HUES6 (cell line): ENCODE data around the gene RINT1.

Source experiments
- H3K27ac ChIP-seq: 2 replicates; pipeline ENCODE4 v1.7.0; 2013; ENCODE audit warnings: low read depth, mild to moderate bottlenecking, low read length, inconsistent platforms
- H3K27me3 ChIP-seq: 2 replicates; pipeline ENCODE4 v1.6.1; 2013; ENCODE audit warnings: low read length; ENCODE audit not compliant: control insufficient read depth, insufficient read depth
- H3K36me3 ChIP-seq: 2 replicates; pipeline ENCODE4 v1.6.1; 2013; ENCODE audit warnings: low read length; ENCODE audit not compliant: control insufficient read depth, insufficient read depth
- H3K4me1 ChIP-seq: 2 replicates; pipeline ENCODE4 v1.6.1; 2013; ENCODE audit warnings: low read length; ENCODE audit not compliant: control insufficient read depth, insufficient read depth
- H3K4me3 ChIP-seq: 2 replicates; pipeline ENCODE4 v1.5.1; 2013; ENCODE audit warnings: low read depth, low read length
- H3K9ac ChIP-seq: one replicate; pipeline ENCODE4 v1.6.1; 2013; ENCODE audit warnings: mild to moderate bottlenecking, low read length
- H3K9me3 ChIP-seq: 2 replicates; pipeline ENCODE4 v1.6.1; 2013; ENCODE audit warnings: low read depth, low read length; ENCODE audit not compliant: control insufficient read depth, insufficient read depth

The RINT1 gene

GRCh38 chr7:105538339-105538738, 6.3 kb downstream of the RINT1 start:
- Histone ChIP-seq H3K4me1 (no peaks in the 10 kb centered on the region), H3K27me3 (no peaks in the 10 kb centered on the region), H3K4me3 (no peak overlapping the region), H3K9me3 (no peaks in the 10 kb centered on the region), H3K9ac (no peak overlapping the region), H3K27ac (no peak overlapping the region), H3K36me3 (peaks cover 63% of the 10 kb centered on the region)

GRCh38 chr7:105559926-105560325, 27.9 kb downstream of the RINT1 start:
- H3K36me3 ChIP-seq: peaks cover 62% of the 10 kb centered on the region

GRCh38 chr7:105565190-105565589, 33.2 kb downstream of the RINT1 start:
- Histone ChIP-seq H3K27ac (no peak overlapping the region), H3K27me3 (no peaks in the 10 kb centered on the region), H3K36me3 (peaks cover 51% of the 10 kb centered on the region), H3K4me1 (no peaks in the 10 kb centered on the region), H3K4me3 (no peak overlapping the region), H3K9ac (no peak overlapping the region), H3K9me3 (no peaks in the 10 kb centered on the region)

More at GRCh38 chr7:105559926-105560325, 27.9 kb downstream of the RINT1 start:
- Histone ChIP-seq H3K27me3 (no peaks in the 10 kb centered on the region), H3K27ac (no peak overlapping the region), H3K9me3 (no peaks in the 10 kb centered on the region), H3K4me1 (no peaks in the 10 kb centered on the region), H3K9ac (no peak overlapping the region), H3K4me3 (no peak overlapping the region)

GRCh38 chr7:105567024-105567423, 35.0 kb downstream of the RINT1 start:
- Histone ChIP-seq H3K27me3 (no peaks in the 10 kb centered on the region), H3K9ac (no peak overlapping the region), H3K9me3 (no peaks in the 10 kb centered on the region), H3K36me3 (peaks cover 48% of the 10 kb centered on the region), H3K4me1 (no peaks in the 10 kb centered on the region), H3K27ac (no peak overlapping the region), H3K4me3 (no peak overlapping the region)

DNA sequence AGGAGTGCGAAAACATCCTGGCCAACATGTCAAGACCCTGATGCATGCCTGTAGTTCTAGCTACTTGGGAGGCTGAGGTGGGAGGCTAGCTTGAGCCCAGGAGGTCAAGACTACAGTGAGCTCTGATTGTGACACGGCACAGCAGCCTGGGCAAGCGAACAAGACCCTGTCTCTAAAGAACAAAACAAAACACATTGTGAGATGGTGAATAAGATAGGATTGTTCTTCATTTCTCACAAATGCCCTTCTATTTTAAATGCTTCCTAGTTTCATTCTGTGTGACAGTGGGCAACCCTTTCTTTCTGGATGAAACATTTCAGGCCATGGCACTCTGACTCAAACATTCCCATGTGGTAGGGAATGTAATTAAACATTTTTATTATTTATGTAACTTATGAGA, 35.8 kb downstream of the RINT1 start:
- peaks cover 41% of the 10 kb centered on the region for H3K36me3 ChIP-seq
- H3K9me3 ChIP-seq: no peaks in the 10 kb centered on the region
- H3K4me3 ChIP-seq: no peak overlapping the region
- no peak overlapping the region for H3K9ac ChIP-seq
- no peak overlapping the region for H3K27ac ChIP-seq
- H3K4me1 ChIP-seq: no peaks in the 10 kb centered on the region
- no peaks in the 10 kb centered on the region for H3K27me3 ChIP-seq

DNA sequence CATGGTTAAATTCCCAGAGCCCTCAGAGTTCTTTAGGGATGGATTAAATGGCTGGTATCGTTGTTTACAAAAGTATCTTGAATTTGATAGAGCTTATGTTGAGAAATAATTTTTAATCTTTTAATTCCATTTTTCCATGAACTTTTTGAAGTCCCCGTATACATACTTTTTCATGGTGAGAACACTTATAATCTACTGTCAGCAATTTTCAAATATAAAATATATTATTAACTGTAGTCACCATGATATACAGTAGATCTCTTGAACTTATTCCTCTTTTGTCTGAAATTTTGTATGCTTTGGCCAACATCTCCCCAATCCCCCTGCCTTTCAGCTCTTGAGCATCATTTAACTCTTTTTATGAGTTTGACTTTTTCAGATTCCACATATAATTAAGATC, 39.9 kb downstream of the RINT1 start:
- no peaks in the 10 kb centered on the region for H3K4me1 ChIP-seq
- no peak overlapping the region for H3K4me3 ChIP-seq
- peaks cover 11% of the 10 kb centered on the region for H3K36me3 ChIP-seq
- H3K9ac ChIP-seq: no peak overlapping the region
- peaks cover 5% of the 10 kb centered on the region; the same call in 1 of the 2 replicates for H3K9me3 ChIP-seq
- no peaks in the 10 kb centered on the region for H3K27me3 ChIP-seq
- H3K27ac ChIP-seq: no peak overlapping the region

DNA sequence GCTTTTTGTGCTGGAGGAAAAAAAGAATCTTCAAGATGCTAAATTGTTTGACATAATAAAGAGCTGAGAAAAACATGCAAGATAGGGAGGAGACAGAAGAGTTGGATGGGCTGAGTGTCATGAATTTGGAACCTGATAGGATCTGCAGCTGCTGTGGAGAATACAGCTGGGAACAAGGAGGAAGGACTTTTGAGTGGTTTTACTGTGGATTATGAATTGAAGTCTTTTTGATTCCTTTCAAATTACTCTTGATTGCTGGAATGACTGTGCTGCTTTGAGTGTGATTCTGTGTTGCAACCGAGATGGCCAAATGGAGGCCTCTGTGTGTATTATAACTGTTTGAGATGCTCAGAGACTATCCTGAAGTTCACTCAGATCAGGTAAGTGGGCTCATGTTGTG, 45.2 kb downstream of the RINT1 start:
- H3K4me3 ChIP-seq: no peak overlapping the region
- H3K27me3 ChIP-seq: no peaks in the 10 kb centered on the region
- no peak overlapping the region for H3K27ac ChIP-seq
- H3K9ac ChIP-seq: no peak overlapping the region
- peaks cover 7% of the 10 kb centered on the region; the same call in 1 of the 2 replicates for H3K9me3 ChIP-seq
- H3K36me3 ChIP-seq: no peaks in the 10 kb centered on the region; the same call in 1 of the 2 replicates
- H3K4me1 ChIP-seq: no peaks in the 10 kb centered on the region

GRCh38 chr7:105578496-105578895, 46.5 kb downstream of the RINT1 start:
- Histone ChIP-seq H3K9ac (no peak overlapping the region), H3K36me3 (no peaks in the 10 kb centered on the region; the same call in 1 of the 2 replicates), H3K27ac (no peak overlapping the region), H3K9me3 (peaks cover 14% of the 10 kb centered on the region; the same call in 1 of the 2 replicates), H3K4me3 (no peak overlapping the region), H3K4me1 (no peaks in the 10 kb centered on the region), H3K27me3 (no peaks in the 10 kb centered on the region)

GRCh38 chr7:105580022-105580740, 48.2 kb downstream of the RINT1 start:
- H3K9me3 ChIP-seq: peaks cover 14% of the 10 kb centered on the region
- H3K9ac ChIP-seq: no peak overlapping the region
- H3K4me1 ChIP-seq: no peaks in the 10 kb centered on the region
- no peak overlapping the region for H3K27ac ChIP-seq
- 0 out of 2 replicates have a peak overlapping the region, but pooled peaks have one; percentile 54 for H3K4me3 ChIP-seq
- no peaks in the 10 kb centered on the region for H3K27me3 ChIP-seq
- no peaks in the 10 kb centered on the region for H3K36me3 ChIP-seq

DNA sequence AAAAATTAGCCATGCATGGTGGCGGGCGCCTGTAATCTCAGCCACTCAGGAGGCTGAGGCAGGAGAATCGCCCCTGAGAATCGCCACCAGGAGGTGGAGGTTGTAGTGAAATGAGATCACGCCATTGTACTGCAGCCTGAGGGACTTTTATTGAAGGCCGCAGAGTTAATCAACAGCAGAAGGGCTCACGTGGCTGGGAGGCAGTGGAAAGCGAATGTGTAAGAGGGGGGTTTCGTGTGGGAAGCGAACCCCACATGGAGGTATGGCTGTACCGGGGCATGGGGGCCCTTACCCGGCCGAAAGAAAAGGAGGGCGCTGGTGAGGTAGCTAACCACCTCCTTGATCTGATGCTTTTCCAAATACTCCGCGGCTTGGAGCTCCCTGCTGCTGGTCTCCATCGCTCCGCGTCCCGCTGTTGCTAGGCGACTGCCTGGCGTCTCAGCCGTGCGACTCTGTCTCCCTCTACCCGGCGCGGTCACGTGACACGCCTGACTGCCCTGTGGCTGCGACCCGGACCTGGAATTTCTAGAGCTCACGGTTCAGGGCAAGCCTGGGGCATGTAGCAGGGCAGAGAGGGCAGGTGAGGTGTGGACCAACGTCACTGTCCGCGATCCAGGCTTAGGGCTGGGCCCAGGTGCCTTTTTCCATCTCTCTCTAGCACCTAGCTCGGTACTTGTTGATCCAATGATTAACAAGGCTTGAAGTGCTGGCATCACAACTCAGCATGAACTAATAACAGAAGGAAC, 49.2 kb downstream of the RINT1 start, which contains the start of gene EFCAB10:
Gene EFCAB10, minus strand, starts transcription at position 428 of the 746 bp plus-strand sequence. Its CDS starts 30 bp downstream, at position 398.
- no peaks in the 10 kb centered on the region for H3K4me1 ChIP-seq
- H3K9me3 ChIP-seq: peaks cover 16% of the 10 kb centered on the region
- H3K36me3 ChIP-seq: no peaks in the 10 kb centered on the region
- no peaks in the 10 kb centered on the region for H3K27me3 ChIP-seq
- peak within 1 kb of the TSS; percentile 54 for H3K4me3 ChIP-seq
- H3K9ac ChIP-seq: peak within 1 kb of the TSS; percentile 18
- H3K27ac ChIP-seq: no peak within 1 kb of the TSS

GRCh38 chr7:105583061-105583460, 51.1 kb downstream of the RINT1 start:
- Histone ChIP-seq H3K9ac (no peak overlapping the region), H3K4me1 (peaks cover 2% of the 10 kb centered on the region; the same call in 1 of the 2 replicates), H3K27ac (no peak overlapping the region), H3K9me3 (peaks cover 16% of the 10 kb centered on the region), H3K27me3 (no peaks in the 10 kb centered on the region), H3K36me3 (no peaks in the 10 kb centered on the region), H3K4me3 (no peak overlapping the region)
